A549 (cell line): ENCODE measurements around the gene TRIM37. TPM values are rescaled to one million over a fixed set of nuclear protein-coding genes. Genes with fewer than 3 reads are reported as not detected.

Experiments
- ATAC-seq, 2 experiments: fragments of 200-7000 bp in 1 of 2; fragments of >200 bp in 1 of 2; cut with Nextera tagmentation in 1 of 2; cut with Tn5 transposase in 1 of 2; 3 replicates each; pipeline versions ENCODE4 v1.8.0 to v1.9.1; 2018 to 2020; ENCODE audit warnings: mild to moderate bottlenecking in 1 of 2, moderate library complexity in 1 of 2
- CTCF ChIA-PET: fragments of 300-600 bp; sonication (Branson Sonifier 250); formaldehyde crosslinking; extraction: SDS; loops from one replicate; lab custom pipeline; 2021; ENCODE audit warnings: antibody characterized with exemption, inconsistent platforms; lab: Yijun Ruan, JAX
- POLR2A ChIA-PET: fragments of 350-600 bp; formaldehyde crosslinking; extraction: SDS; loops from one replicate; lab custom pipeline; 2021; ENCODE audit warnings: antibody characterized with exemption, inconsistent platforms; lab: Yijun Ruan, JAX
- DNase-seq, 2 experiments: peaks; one replicate each; pipeline versions ENCODE4 v3.0.0 to v3.0.0-alpha.2; 2011 to 2016; ENCODE audit warnings: low read depth in 1 of 2, low spot score in 1 of 2
- FAIRE-seq: peaks from 2 replicates; lab custom pipeline; 2011; peaks lifted over from hg19 to GRCh38; lab: Jason Lieb, UNC
- H3K27ac ChIP-seq, 2 experiments: fragments of >200 bp; sonication (Bioruptor Twin); formaldehyde crosslinking; 3 replicates each; pipeline ENCODE4 v1.5.1; 2016 to 2017
- H3K4me1 ChIP-seq: fragments of >200 bp; sonication (Bioruptor Twin); formaldehyde crosslinking; 3 replicates; pipeline ENCODE4 v1.6.1; 2016
- H3K4me2 ChIP-seq: fragments of >200 bp; sonication (Bioruptor Twin); formaldehyde crosslinking; 3 replicates; pipeline ENCODE4 v1.6.1; 2016
- H3K4me3 ChIP-seq: fragments of >200 bp; sonication (Bioruptor Twin); formaldehyde crosslinking; 3 replicates; pipeline ENCODE4 v1.5.1; 2016
- H3K9me3 ChIP-seq: fragments of >200 bp; sonication (Bioruptor Twin); formaldehyde crosslinking; 3 replicates; pipeline ENCODE4 v1.6.1; 2016
- BCL3 ChIP-seq: fragments of >200 bp; sonication (Bioruptor Twin); formaldehyde crosslinking; IDR thresholded peaks from 3 replicates; pipeline ENCODE4 v1.6.1; 2016
- CBX2 ChIP-seq: fragments of 200-600 bp; sonication (generic); IDR thresholded peaks from 2 replicates; pipeline ENCODE4 v1.6.1; 2016; ENCODE audit warnings: low read depth, mild to moderate bottlenecking, borderline replicate concordance
- CEBPB ChIP-seq, 2 experiments: fragments of >200 bp in 1 of 2; sonication (Bioruptor Twin) in 1 of 2; formaldehyde crosslinking in 1 of 2; IDR thresholded peaks; 2 replicates each; pipeline ENCODE4 v1.6.1; 2012 to 2016
- E2F6 ChIP-seq: IDR thresholded peaks from 2 replicates; pipeline ENCODE4 v1.6.1; 2012; ENCODE audit warnings: low read depth, borderline replicate concordance
- EHF ChIP-seq: fragments of 250-450 bp; sonication (Bioruptor Pico); IDR thresholded peaks from 2 replicates; pipeline ENCODE4 v1.5.0; 2020; ENCODE audit warnings: mild to moderate bottlenecking
- EHMT2 ChIP-seq: fragments of 200-600 bp; sonication (generic); IDR thresholded peaks from 2 replicates; pipeline ENCODE4 v1.6.1; 2016; ENCODE audit warnings: antibody characterized with exemption, low read depth, mild to moderate bottlenecking, moderate library complexity
- FOSB ChIP-seq: fragments of 250-450 bp; sonication (Bioruptor Pico); IDR thresholded peaks from 2 replicates; pipeline ENCODE4 v1.5.0; 2020; ENCODE audit warnings: mild to moderate bottlenecking, moderate library complexity
- FOSL2 ChIP-seq, 2 experiments: fragments of 450-650 bp in 1 of 2; fragments of >200 bp in 1 of 2; sonication (Bioruptor Twin) in 1 of 2; formaldehyde crosslinking; IDR thresholded peaks; 2 replicates each; pipeline versions ENCODE4 v1.5.0 to v1.6.1; 2016 to 2020; ENCODE audit warnings: mild to moderate bottlenecking in 1 of 2, moderate library complexity in 1 of 2
- GATA3 ChIP-seq: IDR thresholded peaks from 2 replicates; pipeline ENCODE4 v1.6.1; 2012; ENCODE audit warnings: borderline replicate concordance
- HDAC2 ChIP-seq: fragments of 200-600 bp; sonication (generic); IDR thresholded peaks from 2 replicates; pipeline ENCODE4 v1.6.1; 2016
- HMGXB4 ChIP-seq: fragments of 250-450 bp; sonication (Bioruptor Pico); IDR thresholded peaks from 2 replicates; pipeline ENCODE4 v1.5.0; 2021; ENCODE audit warnings: mild to moderate bottlenecking, moderate library complexity, borderline replicate concordance
- HOXB13 ChIP-seq: fragments of 250-450 bp; sonication (Bioruptor Pico); IDR thresholded peaks from 2 replicates; pipeline ENCODE4 v1.5.0; 2020; ENCODE audit warnings: low read depth, mild to moderate bottlenecking, moderate library complexity
- HOXB5 ChIP-seq: fragments of 250-450 bp; sonication (Bioruptor Pico); IDR thresholded peaks from 2 replicates; pipeline ENCODE4 v1.5.0; 2020; ENCODE audit warnings: mild to moderate bottlenecking, moderate library complexity
- JUNB ChIP-seq: fragments of >200 bp; sonication (Bioruptor Twin); formaldehyde crosslinking; IDR thresholded peaks from 2 replicates; pipeline ENCODE4 v1.6.1; 2016
- MAFK ChIP-seq: fragments of 450-650 bp; IDR thresholded peaks from 2 replicates; pipeline ENCODE4 v1.6.1; 2014; ENCODE audit not compliant: partially characterized antibody
- MYC ChIP-seq: IDR thresholded peaks from 2 replicates; pipeline ENCODE4 v1.6.1; 2012; ENCODE audit warnings: mild to moderate bottlenecking, inconsistent platforms, low read length, improper control_type of control experiment, borderline replicate concordance
- NFE2L2 ChIP-seq: fragments of 150-350 bp; conservative IDR thresholded peaks from 2 replicates; pipeline ENCODE4 v1.6.1; 2014; ENCODE audit warnings: low read length
- NPAS2 ChIP-seq: fragments of 250-450 bp; sonication (Bioruptor Pico); IDR thresholded peaks from 2 replicates; pipeline ENCODE4 v1.8.0; 2022; ENCODE audit warnings: mild to moderate bottlenecking, moderate library complexity, borderline replicate concordance
- NR3C1 ChIP-seq: fragments of >200 bp; sonication (Bioruptor Twin); formaldehyde crosslinking; IDR thresholded peaks from 3 replicates; pipeline ENCODE4 v1.6.1; 2017
- PBX3 ChIP-seq: IDR thresholded peaks from 2 replicates; pipeline ENCODE4 v1.6.1; 2012
- PHF8 ChIP-seq: fragments of 200-600 bp; sonication (generic); IDR thresholded peaks from 2 replicates; pipeline ENCODE4 v1.6.1; 2016; ENCODE audit warnings: low read depth, mild to moderate bottlenecking, antibody characterized with exemption, moderate library complexity, borderline replicate concordance
- RAD21 ChIP-seq, 2 experiments: fragments of >200 bp in 1 of 2; sonication (Bioruptor Twin) in 1 of 2; formaldehyde crosslinking in 1 of 2; IDR thresholded peaks in 1 of 2; conservative IDR thresholded peaks in 1 of 2; 2 replicates in 1 of 2; 3 replicates in 1 of 2; pipeline ENCODE4 v1.6.1; 2012 to 2018; ENCODE audit warnings: inconsistent platforms in 1 of 2
- RARB ChIP-seq: fragments of 250-450 bp; sonication (Bioruptor Pico); IDR thresholded peaks from 2 replicates; pipeline ENCODE4 v1.8.0; 2021; ENCODE audit warnings: mild to moderate bottlenecking, moderate library complexity
- REST ChIP-seq: fragments of 200-600 bp; sonication (generic); IDR thresholded peaks from 2 replicates; pipeline ENCODE4 v1.6.1; 2016; ENCODE audit warnings: antibody characterized with exemption, mild to moderate bottlenecking, moderate library complexity
- SREBF2 ChIP-seq: fragments of 450-650 bp; IDR thresholded peaks from 2 replicates; pipeline ENCODE4 v1.6.1; 2014; ENCODE audit warnings: mild to moderate bottlenecking, moderate library complexity
- ZC3H11A ChIP-seq: fragments of 450-650 bp; IDR thresholded peaks from 2 replicates; pipeline ENCODE4 v1.6.1; 2014; ENCODE audit warnings: antibody characterized with exemption, mild to moderate bottlenecking
- ZFP36 ChIP-seq: fragments of 450-650 bp; IDR thresholded peaks from 2 replicates; pipeline ENCODE4 v1.6.1; 2014; ENCODE audit warnings: borderline replicate concordance; ENCODE audit not compliant: partially characterized antibody
- WGBS: methylation state at CpG from one replicate; pipeline ENCODE4 v1.1.6; 2017; ENCODE audit errors: missing lambda C conversion rate; 5-methylcytosine and 5-hydroxymethylcytosine counted together
- polyA plus RNA-seq, 4 experiments: library from polyadenylated mRNA; depleted of rRNA in 3 of 4; stranded (reverse); fragments of >200 nt; fragmentation: RNase III in 1 of 4; extraction: RNeasy Plus Mini Kit Qiagen cat#74134 plus additional on column Dnase treatment in 1 of 4; gene quantifications; 2 replicates in 3 of 4; 3 replicates in 1 of 4; pipeline ENCODE4 v1.2.3, GENCODE V29; 2011 to 2017

Gene TRIM37
- polyA plus RNA-seq, 2 of the 4 experiments (the other 2 are of a cell fraction) = 29.4 to 56.3 TPM

GRCh38 chr17:59155439-59156177 is 48.9 kb upstream of the TRIM37 start, which contains the start of gene PRR11 (continued):
- no peak for TF ChIP-seq ZFP36

- FAIRE-seq (peak; percentile 98), ATAC-seq (peak; percentile 93), DNase-seq (peak; percentile 95 to 100)
- Histone ChIP-seq H3K4me3 (peak within 1 kb of the TSS; percentile 77), H3K9me3 (no peaks in the 10 kb centered on the region), H3K4me2 (peak within 1 kb of the TSS; percentile 90), H3K27ac (peak within 1 kb of the TSS; percentile 89 to 93), H3K4me1 (peaks cover 71% of the 10 kb centered on the region)
- ChIA-PET CTCF (interaction anchor here (0.6 to 3.9 kb wide), 6 partner anchors 10 to 346 kb away, joined by 3 to 18 read pairs (median 3); partner anchors contain the start of gene TRIM37), POLR2A (interaction anchor here (0.5 to 2.9 kb wide), 14 partner anchors 8 to 636 kb away, joined by 3 to 27 read pairs (median 4); partner anchors contain the start of genes CLTC, DHX40, GDPD1 and SMG8)
- 0% methylated on average over 39 of the region's 39 CpGs for WGBS
- TF ChIP-seq FOSL2 (IDR thresholded peaks at IDR 0.05) (no peak), FOSL2 (CRISPR knock-in tag; IDR thresholded peaks at IDR 0.05) (peak; percentile 48), RAD21 (conservative IDR thresholded peaks at IDR 0.05 in 1 of 2, IDR thresholded peaks at IDR 0.05 in 1 of 2) (no peak), CBX2 (no peak), ZC3H11A (no peak), MYC (no peak; the same call in 1 of the 2 replicates), HOXB13 (CRISPR knock-in tag) (peak; percentile 94), CEBPB (IDR thresholded peaks at IDR 0.05) (peak in 1 of 2 experiments; percentile 26; a peak in 1 of 4 replicates), GATA3 (peak; percentile 55; the same call in 1 of the 2 replicates), HDAC2 (peak; percentile 75; the same call in 1 of the 2 replicates), E2F6 (peak; percentile 83; the same call in 1 of the 2 replicates), EHMT2 (no peak), SREBF2 (peak; percentile 34; the same call in 1 of the 2 replicates), EHF (CRISPR knock-in tag) (peak; percentile 89), PHF8 (peak; percentile 79), PBX3 (peak; percentile 89), BCL3 (peak; percentile 31; the same call in 1 of the 3 replicates), JUNB (no peak), FOSB (no peak), MAFK (peak; percentile 59), HOXB5 (peak; percentile 94), NPAS2 (CRISPR knock-in tag) (no peak; the same call in 1 of the 2 replicates), REST (peak; percentile 62), HMGXB4 (CRISPR knock-in tag) (no peak), RARB (no peak; the same call in 1 of the 2 replicates), NR3C1 (no peak), NFE2L2 (0 out of 2 replicates have a peak, but pooled peaks have one; percentile 8)
Measured at GRCh38 chr17:59154721-59155438, 48.2 kb upstream of the TRIM37 start, which contains the start of gene SKA2. Gene SKA2, minus strand, starts transcription at chr17:59155186. Its CDS starts 23 bp downstream, at chr17:59155163.
